Bronchial epithelial cell (primary cell): ENCODE data around the gene ARHGDIB. TPM values are rescaled to one million over a fixed set of nuclear protein-coding genes. Genes with fewer than 3 reads are reported as not detected.

Experiments
- DNase-seq: peaks from one replicate; pipeline ENCODE4 v3.0.0-alpha.2; 2010; ENCODE audit warnings: low read depth
- FAIRE-seq: peaks from 2 replicates; lab custom pipeline; 2011; peaks lifted over from hg19 to GRCh38; lab: Jason Lieb, UNC
- H3K27me3 ChIP-seq: 2 replicates; pipeline ENCODE4 v1.5.1; 2011; ENCODE audit warnings: low read length; ENCODE audit not compliant: control insufficient read depth, insufficient read depth
- H3K36me3 ChIP-seq: 2 replicates; pipeline ENCODE4 v1.5.1; 2011; ENCODE audit warnings: low read length; ENCODE audit not compliant: control insufficient read depth, insufficient read depth
- H3K4me3 ChIP-seq: 2 replicates; pipeline ENCODE4 v1.5.1; 2011; ENCODE audit warnings: mild to moderate bottlenecking, low read depth, low read length, control low read depth
- total RNA-seq: library from RNA; depleted of rRNA; stranded (reverse); fragments of >200 nt; gene quantifications from 2 replicates; pipeline ENCODE4 v1.2.1, GENCODE V29; 2014
- TF ChIP-seq, protein P1 (sequence below): IDR thresholded peaks from 2 replicates; pipeline ENCODE4 v1.5.1; 2011; ENCODE audit warnings: mild to moderate bottlenecking, moderate library complexity, low read length, control low read depth, inconsistent platforms; ENCODE audit not compliant: insufficient read depth, severe bottlenecking

The ARHGDIB gene
- total RNA-seq, 1 donor from 2014 or later, result 0.53 TPM

DNA sequence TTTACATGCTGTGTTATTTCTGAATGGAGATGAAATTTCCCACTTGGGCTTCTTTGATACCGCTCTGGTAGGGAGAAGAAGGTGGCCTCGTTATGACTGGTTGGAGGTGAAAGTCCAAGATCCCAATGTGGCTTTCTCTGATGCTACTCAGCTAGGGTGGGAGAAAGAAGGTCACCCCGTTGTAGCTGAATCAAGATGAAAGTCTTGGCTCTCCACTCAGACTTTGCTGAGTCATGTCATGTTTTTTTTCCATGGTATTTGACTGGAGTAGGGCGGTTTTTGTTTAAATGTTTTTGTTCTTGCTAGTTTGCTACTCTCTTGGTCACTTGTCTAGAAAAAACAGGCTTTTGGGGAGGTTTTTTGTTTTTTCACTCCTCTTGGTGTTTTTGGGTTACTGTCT is 9.1 kb upstream of the ARHGDIB start:
- TF ChIP-seq, protein P1, sequence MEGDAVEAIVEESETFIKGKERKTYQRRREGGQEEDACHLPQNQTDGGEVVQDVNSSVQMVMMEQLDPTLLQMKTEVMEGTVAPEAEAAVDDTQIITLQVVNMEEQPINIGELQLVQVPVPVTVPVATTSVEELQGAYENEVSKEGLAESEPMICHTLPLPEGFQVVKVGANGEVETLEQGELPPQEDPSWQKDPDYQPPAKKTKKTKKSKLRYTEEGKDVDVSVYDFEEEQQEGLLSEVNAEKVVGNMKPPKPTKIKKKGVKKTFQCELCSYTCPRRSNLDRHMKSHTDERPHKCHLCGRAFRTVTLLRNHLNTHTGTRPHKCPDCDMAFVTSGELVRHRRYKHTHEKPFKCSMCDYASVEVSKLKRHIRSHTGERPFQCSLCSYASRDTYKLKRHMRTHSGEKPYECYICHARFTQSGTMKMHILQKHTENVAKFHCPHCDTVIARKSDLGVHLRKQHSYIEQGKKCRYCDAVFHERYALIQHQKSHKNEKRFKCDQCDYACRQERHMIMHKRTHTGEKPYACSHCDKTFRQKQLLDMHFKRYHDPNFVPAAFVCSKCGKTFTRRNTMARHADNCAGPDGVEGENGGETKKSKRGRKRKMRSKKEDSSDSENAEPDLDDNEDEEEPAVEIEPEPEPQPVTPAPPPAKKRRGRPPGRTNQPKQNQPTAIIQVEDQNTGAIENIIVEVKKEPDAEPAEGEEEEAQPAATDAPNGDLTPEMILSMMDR, result no peak
- Histone ChIP-seq H3K36me3 (no peaks in the 10 kb centered on the region), H3K27me3 (no peaks in the 10 kb centered on the region), H3K4me3 (no peak overlapping the region)
- FAIRE-seq, result no peak
- no peak for DNase-seq

DNA sequence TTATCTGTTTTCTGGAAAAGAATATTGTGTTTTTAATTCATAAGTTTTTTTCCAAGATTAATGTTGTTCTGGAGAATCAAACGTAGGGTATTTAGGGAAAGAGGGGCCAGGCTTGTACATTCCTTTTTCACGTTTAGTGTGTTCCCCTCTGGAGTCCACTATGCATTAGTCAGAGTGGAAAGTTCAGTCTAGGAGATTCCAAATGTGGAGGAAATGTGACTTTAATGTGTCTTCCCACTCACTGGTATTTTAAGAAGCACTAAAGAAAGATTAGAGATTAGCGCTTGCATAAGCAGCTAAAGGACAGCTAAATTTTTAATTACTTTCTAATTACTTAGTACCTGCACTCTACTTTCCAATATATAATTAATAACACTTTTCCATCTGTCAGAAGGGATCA is 7.1 kb upstream of the ARHGDIB start:
- Histone ChIP-seq H3K36me3 (no peaks in the 10 kb centered on the region), H3K27me3 (no peaks in the 10 kb centered on the region), H3K4me3 (no peak overlapping the region)
- DNase-seq (no peak), FAIRE-seq (no peak)
- TF ChIP-seq, protein P1, result no peak

DNA sequence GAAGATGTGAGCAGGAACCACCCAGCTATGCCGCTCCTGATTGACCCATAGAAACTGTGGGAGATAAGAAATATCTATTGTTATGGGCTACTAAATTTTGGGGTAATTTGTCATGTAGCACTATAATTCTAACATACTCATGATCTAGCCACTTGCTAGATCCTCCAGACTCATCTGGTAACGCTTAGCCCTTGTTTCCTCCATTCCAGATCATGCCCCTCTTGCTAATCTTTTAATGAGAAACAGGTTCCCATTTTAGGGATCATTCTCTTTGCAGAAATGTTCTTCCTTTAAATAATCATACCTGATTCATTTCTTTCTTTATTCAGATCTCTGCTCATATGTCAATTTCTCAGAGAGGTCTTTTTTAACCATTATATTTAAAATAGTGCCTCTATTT is 3.8 kb upstream of the ARHGDIB start:
- Histone ChIP-seq H3K27me3 (no peaks in the 10 kb centered on the region), H3K36me3 (no peaks in the 10 kb centered on the region), H3K4me3 (no peak overlapping the region)
- FAIRE-seq (no peak), DNase-seq (no peak)
- TF ChIP-seq, protein P1, result no peak

DNA sequence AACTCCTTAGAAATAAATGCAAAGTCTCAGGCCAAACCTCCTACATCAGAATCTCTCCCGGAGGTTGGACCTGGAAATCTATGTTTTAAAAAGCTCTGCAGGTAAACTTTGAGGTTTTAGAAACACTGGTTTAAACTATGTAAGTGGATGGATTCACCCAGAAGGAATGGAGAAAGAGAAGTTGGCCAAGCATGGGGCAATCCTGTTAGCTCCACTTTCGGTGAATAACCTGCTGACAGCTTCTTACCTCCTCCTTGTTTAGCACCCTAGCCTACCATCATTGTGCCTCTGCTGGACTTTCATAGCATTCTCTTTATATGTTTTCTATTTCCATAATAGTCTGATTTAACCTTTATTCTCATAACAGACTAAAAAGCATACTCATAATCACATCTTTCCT is 3.0 kb upstream of the ARHGDIB start:
- FAIRE-seq, result no peak
- TF ChIP-seq, protein P1, result no peak
- no peak overlapping the region for H3K4me3 ChIP-seq
- no peaks in the 10 kb centered on the region for H3K27me3 ChIP-seq
- no peak for DNase-seq
- H3K36me3 ChIP-seq, result no peaks in the 10 kb centered on the region

DNA sequence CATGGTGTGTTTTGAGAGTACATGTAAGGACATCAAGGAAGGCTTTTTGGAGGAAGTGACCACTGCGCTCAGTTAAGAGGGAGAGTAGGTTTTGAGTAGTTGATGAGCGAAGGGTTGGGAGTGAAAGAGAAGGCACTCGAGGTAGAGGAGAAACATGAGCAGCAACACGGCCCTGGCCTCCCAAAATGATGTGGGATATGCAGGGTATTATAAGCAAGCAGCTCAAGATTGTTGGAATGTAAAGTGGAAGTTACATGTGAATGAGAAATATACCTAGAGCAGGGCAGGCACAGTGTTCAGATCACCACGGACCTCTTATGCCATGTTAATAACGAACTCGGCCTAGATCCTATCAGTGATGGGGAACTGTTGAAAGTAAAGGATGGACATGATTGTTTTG is 2.1 kb upstream of the ARHGDIB start:
- H3K27me3 ChIP-seq, result no peaks in the 10 kb centered on the region
- TF ChIP-seq, protein P1, result no peak
- no peak overlapping the region for H3K4me3 ChIP-seq
- DNase-seq (no peak), FAIRE-seq (peak; percentile 50)
- no peaks in the 10 kb centered on the region for H3K36me3 ChIP-seq

DNA sequence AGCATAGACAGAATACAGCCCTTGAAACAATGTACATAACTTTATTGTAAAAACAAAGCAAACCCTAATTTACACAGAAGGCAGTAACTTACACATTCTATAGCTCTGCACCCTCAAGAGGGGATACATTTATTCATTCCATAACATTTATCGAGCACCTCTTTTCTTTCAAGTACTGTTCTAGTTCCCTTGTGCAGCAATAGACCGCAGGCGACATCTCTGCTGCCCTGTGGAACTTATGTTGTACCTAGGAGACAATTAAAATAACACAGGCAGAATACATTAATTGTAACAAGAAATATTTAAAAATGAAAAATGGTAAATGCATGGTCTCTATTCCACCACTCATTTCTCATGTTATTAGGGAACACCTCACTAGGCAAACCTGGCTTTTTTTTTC is 1.4 kb upstream of the ARHGDIB start:
- no peak for FAIRE-seq
- no peak for DNase-seq
- TF ChIP-seq, protein P1, result no peak
- Histone ChIP-seq H3K27me3 (no peaks in the 10 kb centered on the region), H3K36me3 (no peaks in the 10 kb centered on the region), H3K4me3 (no peak overlapping the region)
